Neuronal stem cell (in vitro differentiated cells): ENCODE results near the gene BCL7B.

ENCODE experiments used
- DNase-seq: peaks from one replicate; pipeline ENCODE4 v3.0.0-alpha.2; 2013; ENCODE audit warnings: low spot score
- H2AFZ ChIP-seq: one replicate; pipeline ENCODE4 v1.6.1; 2013; ENCODE audit warnings: mild to moderate bottlenecking, low read length, inconsistent platforms
- H2AK5ac ChIP-seq: 2 replicates; pipeline ENCODE4 v1.6.1; 2013; ENCODE audit warnings: low read depth, mild to moderate bottlenecking, inconsistent platforms, low read length, moderate library complexity, mixed read lengths
- H2BK120ac ChIP-seq: 2 replicates; pipeline ENCODE4 v1.6.1; 2013; ENCODE audit warnings: low read depth, mild to moderate bottlenecking, inconsistent platforms, low read length, moderate library complexity, mixed read lengths
- H2BK12ac ChIP-seq: one replicate; pipeline ENCODE4 v1.6.1; 2013; ENCODE audit warnings: low read length, inconsistent platforms
- H2BK15ac ChIP-seq: 2 replicates; pipeline ENCODE4 v1.6.1; 2013; ENCODE audit warnings: mild to moderate bottlenecking, low read length, inconsistent platforms, mixed read lengths
- H2BK5ac ChIP-seq: one replicate; pipeline ENCODE4 v1.6.1; 2013; ENCODE audit warnings: inconsistent platforms, mild to moderate bottlenecking, low read length, moderate library complexity
- H3K14ac ChIP-seq: one replicate; pipeline ENCODE4 v1.6.1; 2013; ENCODE audit warnings: low read length, inconsistent platforms
- H3K18ac ChIP-seq: 2 replicates; pipeline ENCODE4 v1.6.1; 2013; ENCODE audit warnings: low read length, inconsistent platforms
- H3K23ac ChIP-seq: 2 replicates; pipeline ENCODE4 v1.6.1; 2013; ENCODE audit warnings: low read depth, mild to moderate bottlenecking, mixed read lengths, low read length, inconsistent platforms; ENCODE audit not compliant: poor library complexity
- H3K27ac ChIP-seq: replicated peaks from 3 replicates; pipeline ENCODE4 v1.5.1; 2013; ENCODE audit warnings: low read length, inconsistent platforms
- H3K27me3 ChIP-seq, 3 experiments: 2 replicates each; pipeline ENCODE4 v1.6.1; 2013; ENCODE audit warnings: low read length in 3 of 3, mild to moderate bottlenecking in 2 of 3, inconsistent platforms in 1 of 3, low read depth in 1 of 3, mixed read lengths in 1 of 3, moderate library complexity in 1 of 3; ENCODE audit not compliant: control insufficient read depth in 3 of 3, insufficient read depth in 3 of 3
- H3K36me3 ChIP-seq, 2 donors: replicated peaks in 1 of 2; 2 replicates each; pipeline ENCODE4 v1.6.1; 2013; ENCODE audit warnings: low read length in 2 of 2; ENCODE audit not compliant: control insufficient read depth in 2 of 2, insufficient read depth in 2 of 2
- H3K4ac ChIP-seq: 2 replicates; pipeline ENCODE4 v1.6.1; 2013; ENCODE audit warnings: inconsistent platforms, mild to moderate bottlenecking, low read length, moderate library complexity
- H3K4me1 ChIP-seq, 2 donors: 1 replicate in 1 of 2; 2 replicates in 1 of 2; pipeline ENCODE4 v1.6.1; 2013; ENCODE audit warnings: low read length in 2 of 2, low read depth in 1 of 2; ENCODE audit not compliant: control insufficient read depth in 2 of 2, insufficient read depth in 1 of 2
- H3K4me2 ChIP-seq: one replicate; pipeline ENCODE4 v1.6.1; 2013; ENCODE audit warnings: mild to moderate bottlenecking, low read length, inconsistent platforms; ENCODE audit not compliant: insufficient read depth, poor library complexity, severe bottlenecking
- H3K4me3 ChIP-seq, 2 donors: 2 replicates each; pipeline ENCODE4 v1.5.1; 2013; ENCODE audit warnings: low read length in 2 of 2, mild to moderate bottlenecking in 2 of 2, inconsistent platforms in 1 of 2, moderate library complexity in 1 of 2
- H3K79me1 ChIP-seq: one replicate; pipeline ENCODE4 v1.6.1; 2013; ENCODE audit warnings: low read depth, mild to moderate bottlenecking, inconsistent platforms, low read length, moderate library complexity
- H3K9ac ChIP-seq: one replicate; pipeline ENCODE4 v1.6.1; 2013; ENCODE audit warnings: mild to moderate bottlenecking, low read depth, low read length, inconsistent platforms; ENCODE audit not compliant: poor library complexity
- H3K9me3 ChIP-seq, 2 donors: replicated peaks in 1 of 2; 2 replicates each; pipeline versions ENCODE3 to v1.6.1; 2013; ENCODE audit warnings: low read length in 2 of 2, mild to moderate bottlenecking in 2 of 2, inconsistent platforms in 1 of 2, low read depth in 1 of 2, mixed read lengths in 1 of 2, moderate library complexity in 1 of 2; ENCODE audit not compliant: control insufficient read depth in 2 of 2, insufficient read depth in 1 of 2
- H4K8ac ChIP-seq: one replicate; pipeline ENCODE4 v1.6.1; 2013; ENCODE audit warnings: low read depth, mild to moderate bottlenecking, inconsistent platforms, low read length, moderate library complexity
- H4K91ac ChIP-seq: one replicate; pipeline ENCODE4 v1.6.1; 2013; ENCODE audit warnings: low read length, low read depth, mild to moderate bottlenecking, inconsistent platforms; ENCODE audit not compliant: poor library complexity
- WGBS, 2 donors: extraction: QIAGEN DNeasy Blood & Tissue Kit; methylation state at CpG; one replicate each; pipeline ENCODE4 v1.1.7; 2013; ENCODE audit warnings: missing lambda C conversion rate in 2 of 2, mixed read lengths in 1 of 2; ENCODE audit not compliant: insufficient read length in 2 of 2, insufficient replicate concordance in 1 of 2; ENCODE audit errors: extremely low coverage in 2 of 2; 5-methylcytosine and 5-hydroxymethylcytosine counted together

BCL7B gene

GRCh38 chr7:73518470-73518869 lies 39.0 kb downstream of the BCL7B start:
- H3K4me1 ChIP-seq, result peaks cover 2 to 5% of the 10 kb centered on the region in 2 donors

GRCh38 chr7:73517241-73517995 lies 40.1 kb downstream of the BCL7B start:
- Histone ChIP-seq H4K8ac (no peak overlapping the region), H3K23ac (no peak overlapping the region), H2BK120ac (no peak overlapping the region), H3K14ac (no peak overlapping the region), H3K9me3 (no peaks in the 10 kb centered on the region), H3K9ac (no peak overlapping the region), H2BK5ac (no peak overlapping the region), H3K4me1 (peaks cover 2 to 5% of the 10 kb centered on the region in 2 donors), H3K27me3 (no peaks in the 10 kb centered on the region), H3K4ac (no peak overlapping the region), H3K4me2 (no peak overlapping the region), H3K18ac (no peak overlapping the region), H3K27ac (no peak overlapping the region), H4K91ac (no peak overlapping the region), H3K4me3 (no peak overlapping the region), H2BK15ac (no peak overlapping the region), H2BK12ac (no peak overlapping the region), H2AFZ (no peak overlapping the region), H3K36me3 (peaks cover 20 to 79% of the 10 kb centered on the region in 2 donors), H2AK5ac (no peak overlapping the region), H3K79me1 (peaks cover 9% of the 10 kb centered on the region)
- no peak for DNase-seq
- no CpG with 5 or more reads among the region's 6 CpGs for WGBS, 2 donors

More at GRCh38 chr7:73518470-73518869, 39.0 kb downstream of the BCL7B start:
- Histone ChIP-seq H3K14ac (no peak overlapping the region), H3K27ac (no peak overlapping the region), H3K79me1 (peaks cover 9% of the 10 kb centered on the region), H4K91ac (no peak overlapping the region), H3K18ac (no peak overlapping the region), H2AFZ (no peak overlapping the region), H3K4me3 (no peak overlapping the region), H3K9ac (no peak overlapping the region), H2BK5ac (no peak overlapping the region), H2BK15ac (no peak overlapping the region), H3K4me2 (no peak overlapping the region), H3K27me3 (no peaks in the 10 kb centered on the region), H2BK12ac (no peak overlapping the region), H4K8ac (no peak overlapping the region), H3K9me3 (no peaks in the 10 kb centered on the region), H2BK120ac (no peak overlapping the region), H3K4ac (no peak overlapping the region), H3K23ac (no peak overlapping the region), H3K36me3 (peaks cover 19 to 69% of the 10 kb centered on the region in 2 donors), H2AK5ac (no peak overlapping the region)
- no peak for DNase-seq
- WGBS, 2 donors, result no CpG with 5 or more reads among the region's 5 CpGs

GRCh38 chr7:73515178-73515577 lies 42.3 kb downstream of the BCL7B start:
- Histone ChIP-seq H3K79me1 (peaks cover 8% of the 10 kb centered on the region), H2BK12ac (no peak overlapping the region), H2BK15ac (no peak overlapping the region), H4K8ac (no peak overlapping the region), H3K4ac (no peak overlapping the region), H3K18ac (no peak overlapping the region), H3K4me1 (peaks cover 1 to 2% of the 10 kb centered on the region in 2 donors), H3K4me2 (no peak overlapping the region), H3K9me3 (peaks cover 0 to 2% of the 10 kb centered on the region in 2 donors), H3K27ac (no peak overlapping the region), H2AK5ac (no peak overlapping the region), H3K27me3 (no peaks in the 10 kb centered on the region), H2AFZ (no peak overlapping the region), H3K36me3 (peaks cover 20 to 98% of the 10 kb centered on the region in 2 donors), H3K14ac (no peak overlapping the region), H3K4me3 (no peak overlapping the region), H2BK5ac (no peak overlapping the region), H4K91ac (no peak overlapping the region), H2BK120ac (no peak overlapping the region), H3K23ac (no peak overlapping the region), H3K9ac (no peak overlapping the region)
- no CpG with 5 or more reads among the region's 3 CpGs for WGBS, 2 donors
- no peak for DNase-seq

GRCh38 chr7:73512018-73512780 lies 45.3 kb downstream of the BCL7B start:
- Histone ChIP-seq H3K9me3 (peaks cover 0 to 2% of the 10 kb centered on the region in 2 donors), H3K23ac (no peak overlapping the region), H4K8ac (no peak overlapping the region), H3K79me1 (peaks cover 8% of the 10 kb centered on the region), H3K4me1 (no peaks in the 10 kb centered on the region), H2BK12ac (no peak overlapping the region), H4K91ac (no peak overlapping the region), H2AFZ (no peak overlapping the region), H3K14ac (no peak overlapping the region), H2BK120ac (no peak overlapping the region), H2BK5ac (no peak overlapping the region), H2AK5ac (no peak overlapping the region), H3K4ac (no peak overlapping the region), H3K27ac (no peak overlapping the region), H3K36me3 (peaks cover 34 to 99% of the 10 kb centered on the region in 2 donors), H3K4me2 (no peak overlapping the region), H3K4me3 (no peak overlapping the region), H3K18ac (no peak overlapping the region), H3K27me3 (no peaks in the 10 kb centered on the region), H3K9ac (no peak overlapping the region), H2BK15ac (no peak overlapping the region)
- no CpG with 5 or more reads among the region's 8 CpGs for WGBS, 2 donors
- no peak for DNase-seq
